ENCODE data around the gene SIVA1.

The SIVA1 gene

GRCh38 chr14:104771918-104772706 is 19.2 kb downstream of the SIVA1 start:
- DNase-seq (ENCODE audit: low read depth in 2 of 2) = no peak

- DNase-seq (ENCODE audit: low read depth in 2 of 2) = no peak
Observed at GRCh38 chr14:104772707-104773504, 20.0 kb downstream of the SIVA1 start.

DNA sequence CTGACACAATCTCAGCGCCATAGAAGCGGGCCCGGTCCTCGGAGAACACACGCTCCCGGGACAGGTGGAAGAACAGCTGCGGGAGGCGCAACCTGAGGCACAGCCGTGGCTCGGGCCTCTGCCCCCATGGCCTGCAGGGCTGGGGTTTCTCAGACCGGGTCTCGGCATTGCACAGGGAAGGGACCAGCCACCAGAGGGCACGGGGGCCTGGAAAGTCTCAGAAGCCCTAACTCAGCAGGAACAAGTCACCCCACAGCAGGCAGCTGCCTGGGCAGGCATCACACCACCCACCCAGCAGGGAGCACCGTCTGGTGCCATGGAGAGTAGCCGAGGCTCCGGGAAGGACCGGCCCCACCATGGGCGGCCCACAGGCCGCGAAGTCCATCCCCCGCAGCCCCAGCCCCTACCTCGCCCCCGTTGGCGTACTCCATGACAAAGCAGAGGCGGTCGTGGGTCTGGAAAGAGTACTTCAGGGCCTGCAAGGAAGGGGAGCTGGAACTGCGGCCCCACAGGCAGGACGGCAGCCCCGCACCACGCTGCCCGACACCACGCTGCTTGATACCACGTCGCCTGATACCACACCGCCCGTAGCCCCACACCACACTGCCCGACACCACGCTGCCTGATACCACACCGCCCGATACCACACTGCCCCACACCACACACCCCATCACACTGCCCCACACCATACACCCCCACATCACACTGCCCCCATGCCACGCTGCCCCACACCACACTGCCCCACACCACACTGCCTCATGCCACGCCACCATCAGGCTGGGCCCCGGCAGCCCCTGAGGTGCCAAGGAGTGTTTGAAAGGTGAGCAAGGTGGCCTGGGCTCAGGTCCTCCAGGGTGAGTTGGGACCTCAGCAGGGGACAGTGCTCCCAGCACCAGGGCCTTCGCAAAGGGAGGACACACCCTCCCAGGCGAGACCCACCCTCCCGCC is 20.8 kb downstream of the SIVA1 start:
- no peak for DNase-seq (ENCODE audit: low read depth in 2 of 2)

DNA sequence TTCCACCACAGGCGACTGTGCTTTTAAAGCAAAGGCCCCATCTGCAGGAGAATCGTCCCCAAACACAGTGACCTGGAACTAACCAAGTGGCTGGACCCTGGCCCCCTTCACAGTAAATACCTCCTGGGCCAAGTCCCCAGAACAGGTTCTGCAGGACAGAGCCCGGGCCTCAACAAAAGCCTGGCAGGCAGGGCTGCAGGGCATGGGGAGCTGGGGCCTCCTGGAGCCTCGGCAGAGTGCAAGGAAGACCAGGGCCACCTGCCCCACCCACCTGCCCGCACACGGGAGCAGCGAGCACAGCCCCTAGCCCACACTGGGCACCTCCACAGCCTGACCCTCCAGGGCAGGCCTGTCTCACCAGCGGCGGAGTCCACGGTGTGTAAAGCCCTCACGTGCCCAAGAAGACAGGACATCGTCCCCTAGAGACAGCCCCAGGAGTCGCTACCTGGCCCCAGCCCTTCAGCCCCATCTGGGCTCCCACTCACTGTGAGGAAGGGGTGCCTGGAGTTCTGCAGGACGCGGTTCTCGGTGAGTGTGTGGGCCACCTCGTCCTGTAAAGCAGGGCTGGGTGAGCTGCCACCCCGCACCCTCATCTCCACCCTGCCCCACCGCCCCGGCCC is 21.6 kb downstream of the SIVA1 start:
- DNase-seq (ENCODE audit: low read depth in 2 of 2) = no peak

DNA sequence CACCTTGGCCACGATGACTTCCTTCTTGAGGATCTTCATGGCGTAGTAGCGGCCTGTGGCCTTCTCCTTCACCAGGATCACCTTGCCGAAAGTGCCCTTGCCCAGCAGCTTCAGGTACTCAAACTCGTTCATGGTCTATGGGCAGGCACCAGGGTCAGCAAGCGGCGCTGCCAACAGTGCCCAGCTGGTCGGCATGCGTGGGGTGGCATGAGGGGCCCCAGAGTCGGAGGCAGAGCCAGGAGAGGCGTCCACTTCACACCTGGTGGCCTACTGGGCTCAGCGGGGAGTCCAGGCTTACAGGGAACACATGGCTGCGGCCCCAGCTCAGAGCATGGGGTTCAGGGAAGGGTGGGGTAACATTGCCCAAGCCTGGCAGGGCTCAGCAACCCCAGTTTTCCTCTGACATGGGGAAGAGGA is 22.1 kb downstream of the SIVA1 start:
- no peak for DNase-seq (ENCODE audit: low read depth in 2 of 2)

DNA sequence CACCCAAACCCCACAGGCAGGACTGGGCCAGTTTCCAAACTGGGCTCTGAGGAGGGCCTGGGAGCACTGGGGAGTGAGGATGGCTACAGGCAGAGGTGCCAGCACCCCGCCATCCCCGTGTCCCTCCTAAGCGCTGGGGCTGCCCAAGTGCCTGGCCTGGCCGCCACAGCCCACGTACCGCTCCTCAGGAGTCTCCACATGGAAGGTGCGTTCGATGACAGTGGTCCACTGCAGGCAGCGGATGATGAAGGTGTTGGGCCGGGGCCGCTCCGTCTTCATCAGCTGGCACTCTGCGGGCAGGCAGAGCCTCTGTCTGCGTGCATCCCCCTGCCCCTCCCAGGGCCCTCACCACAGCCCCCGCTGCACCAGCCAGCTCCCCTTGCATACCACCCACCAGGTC is 23.5 kb downstream of the SIVA1 start:
- no peak for DNase-seq (ENCODE audit: low read depth in 2 of 2)

DNA sequence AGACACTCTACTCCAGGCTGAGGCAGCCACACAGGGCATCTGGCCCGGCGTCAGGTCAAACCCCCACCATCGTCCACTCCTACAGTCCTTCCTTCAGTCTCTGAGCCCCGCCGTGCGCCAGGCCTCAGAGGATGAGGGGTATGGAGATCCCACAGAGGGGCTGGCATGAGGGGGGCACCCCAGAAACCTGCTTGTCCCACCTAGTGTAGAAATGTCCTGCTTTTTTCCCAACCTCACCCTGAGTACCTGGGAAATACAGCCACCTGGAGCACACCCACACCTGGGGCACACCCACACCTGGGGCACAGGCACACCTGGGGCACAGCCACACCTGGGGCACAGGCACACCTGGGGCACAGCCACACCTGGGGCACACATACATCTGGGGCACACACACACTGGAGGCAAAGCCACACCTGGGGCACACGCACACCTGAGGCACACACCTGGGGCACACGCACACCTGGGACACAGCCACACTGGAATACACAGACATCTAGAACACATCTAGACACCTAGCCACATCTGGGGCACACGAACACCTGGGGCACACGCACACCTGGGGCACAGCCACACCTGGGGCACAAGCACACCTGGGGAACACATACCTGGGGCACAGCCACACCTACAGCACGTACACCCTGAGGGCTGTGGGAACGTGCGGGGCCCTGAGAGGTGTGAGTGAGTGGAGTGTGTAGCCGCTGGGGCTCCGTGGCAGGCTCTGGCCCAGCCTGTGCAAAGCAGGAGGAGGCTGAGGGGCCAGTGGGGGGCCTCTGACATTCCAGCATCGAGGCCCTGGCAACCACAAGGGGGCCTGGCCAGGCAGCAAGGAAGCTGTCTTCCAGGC is 24.2 kb downstream of the SIVA1 start:
- DNase-seq (ENCODE audit: low read depth in 2 of 2) = no peak

- no peak for DNase-seq (ENCODE audit: low read depth in 2 of 2)
Observed at GRCh38 chr14:104777808-104778249, 24.9 kb downstream of the SIVA1 start.

DNA sequence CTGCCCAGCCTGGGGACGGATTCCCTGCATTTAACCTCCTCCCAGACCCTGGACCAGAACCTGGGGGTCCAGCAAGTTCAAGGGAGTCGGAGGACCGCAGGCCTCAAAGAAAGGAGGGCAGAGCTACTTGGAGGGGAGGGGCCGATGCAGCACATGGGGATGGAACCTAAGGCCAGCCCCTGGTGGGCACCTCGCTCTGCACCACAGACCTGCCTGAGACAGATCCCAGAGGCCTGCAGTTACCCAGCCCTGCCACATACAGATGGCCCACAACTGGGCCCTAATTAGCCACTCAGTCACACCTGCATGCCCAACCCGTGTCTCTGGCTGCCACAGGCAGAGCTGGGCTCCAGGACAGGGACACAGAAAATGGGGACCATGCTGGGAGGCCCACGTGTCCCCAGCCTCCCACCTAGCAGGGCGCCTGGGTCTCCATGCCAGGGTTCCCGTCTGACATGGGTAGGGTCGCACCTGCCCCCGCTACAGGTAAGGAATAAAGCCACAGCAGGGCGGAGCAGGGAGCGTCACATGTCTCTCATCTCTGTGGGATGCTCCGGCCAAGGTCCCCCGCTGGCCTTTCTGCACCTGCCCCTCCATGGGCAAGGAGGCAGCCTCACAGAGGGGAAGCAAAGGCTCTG is 25.9 kb downstream of the SIVA1 start:
- DNase-seq (ENCODE audit: low read depth in 2 of 2) = no peak

DNA sequence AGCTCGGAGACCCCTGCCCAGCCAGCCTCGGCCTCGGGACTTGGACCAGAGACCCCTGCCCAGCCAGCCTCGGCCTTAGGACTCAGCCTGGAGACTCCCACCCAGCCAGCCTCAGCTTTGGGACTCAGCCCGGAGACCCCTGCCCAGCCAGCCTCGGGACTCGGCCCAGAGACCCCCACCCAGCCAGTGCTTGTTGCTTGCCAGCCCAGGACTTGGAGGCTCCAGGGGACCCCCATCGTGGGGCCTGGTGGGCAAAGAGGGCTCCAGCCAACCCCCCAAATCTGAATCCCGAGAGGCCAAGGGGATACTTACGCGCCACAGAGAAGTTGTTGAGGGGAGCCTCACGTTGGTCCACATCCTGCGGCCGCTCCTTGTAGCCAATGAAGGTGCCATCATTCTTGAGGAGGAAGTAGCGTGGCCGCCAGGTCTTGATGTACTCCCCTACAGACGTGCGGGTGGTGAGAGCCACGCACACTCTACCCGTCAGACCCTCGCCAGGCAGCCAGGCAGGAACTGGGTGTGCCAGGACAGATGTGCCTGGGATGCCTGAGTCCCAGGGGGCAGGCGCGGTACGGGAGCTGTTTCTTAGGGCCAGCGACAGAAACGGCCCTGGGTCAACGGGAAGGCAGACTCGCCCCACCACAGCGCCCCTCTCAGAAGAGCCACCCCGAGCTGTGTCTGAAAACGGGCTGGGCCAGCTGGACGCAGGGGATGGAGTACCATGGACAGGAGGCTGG is 27.0 kb downstream of the SIVA1 start:
- DNase-seq (ENCODE audit: low read depth in 2 of 2) = no peak

DNA sequence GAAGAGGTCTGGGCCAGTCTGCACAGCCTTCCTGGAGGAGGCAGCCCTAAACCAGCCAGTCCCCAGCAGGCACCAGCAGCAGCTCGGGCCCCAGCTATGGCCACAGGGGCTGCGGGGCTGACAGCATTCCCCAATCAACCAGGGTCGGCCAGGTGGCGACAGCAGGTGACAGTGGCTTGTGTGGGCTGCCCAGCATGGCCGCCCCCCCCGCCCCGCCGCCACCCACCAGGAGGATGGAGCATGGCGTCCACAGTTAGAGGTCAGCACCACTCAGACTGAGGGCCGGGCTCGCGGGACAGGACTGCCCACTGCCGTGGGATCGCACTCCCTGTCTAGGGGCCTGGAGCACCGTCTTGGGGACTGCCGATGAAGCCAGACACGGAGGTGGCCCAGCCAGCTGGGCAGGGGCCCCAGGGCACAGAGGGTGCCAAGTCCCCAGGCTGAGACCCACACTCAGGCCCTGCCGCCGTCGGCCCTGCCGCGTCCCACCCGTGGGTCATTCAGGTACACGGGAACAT is 27.6 kb downstream of the SIVA1 start:
- DNase-seq (ENCODE audit: low read depth in 2 of 2) = no peak

DNA sequence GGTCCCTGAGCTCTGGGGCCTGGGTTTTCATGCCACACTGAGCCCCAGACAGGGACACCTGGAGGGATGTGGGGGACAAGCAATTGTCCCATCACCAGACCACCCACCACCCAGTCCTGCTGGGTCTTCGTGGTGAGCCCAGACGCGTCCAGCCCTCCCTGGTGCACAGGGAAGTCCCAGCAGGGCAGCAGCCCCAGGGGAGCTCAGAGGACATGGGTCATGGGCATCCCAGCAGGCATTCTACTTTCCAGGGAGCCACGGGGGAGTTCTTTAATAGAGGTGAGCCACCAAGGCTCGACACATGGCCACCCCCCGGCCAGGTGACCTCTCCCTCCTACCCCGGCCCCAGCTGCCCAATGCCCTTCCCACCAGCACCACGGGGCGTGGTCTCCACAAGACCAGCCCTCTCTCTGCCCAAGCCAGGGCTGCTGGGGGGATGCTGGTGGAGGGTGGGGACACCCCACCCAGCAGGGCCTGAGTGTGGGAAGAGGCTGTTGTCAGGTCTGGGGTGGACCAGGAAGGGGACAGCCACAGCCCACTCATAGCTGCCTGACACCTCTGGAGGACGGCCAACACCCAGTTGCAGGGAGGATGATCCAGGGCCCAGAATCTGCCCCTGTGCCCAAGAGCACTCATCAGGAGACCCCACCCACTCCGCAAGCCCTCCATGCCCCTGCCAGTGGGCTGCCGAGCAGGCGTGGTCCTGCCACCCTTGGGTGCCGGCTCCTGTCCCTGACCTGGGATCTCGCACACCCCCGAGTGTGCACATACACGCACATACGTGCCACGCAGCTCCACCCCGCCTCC is 28.5 kb downstream of the SIVA1 start:
- no peak for DNase-seq (ENCODE audit: low read depth in 2 of 2)

GRCh38 chr14:104782086-104782807 is 29.3 kb downstream of the SIVA1 start:
- no peak for DNase-seq (ENCODE audit: low read depth in 2 of 2)

- DNase-seq (ENCODE audit: low read depth in 2 of 2) = no peak
Observed at GRCh38 chr14:104782808-104783139, 29.8 kb downstream of the SIVA1 start.

DNA sequence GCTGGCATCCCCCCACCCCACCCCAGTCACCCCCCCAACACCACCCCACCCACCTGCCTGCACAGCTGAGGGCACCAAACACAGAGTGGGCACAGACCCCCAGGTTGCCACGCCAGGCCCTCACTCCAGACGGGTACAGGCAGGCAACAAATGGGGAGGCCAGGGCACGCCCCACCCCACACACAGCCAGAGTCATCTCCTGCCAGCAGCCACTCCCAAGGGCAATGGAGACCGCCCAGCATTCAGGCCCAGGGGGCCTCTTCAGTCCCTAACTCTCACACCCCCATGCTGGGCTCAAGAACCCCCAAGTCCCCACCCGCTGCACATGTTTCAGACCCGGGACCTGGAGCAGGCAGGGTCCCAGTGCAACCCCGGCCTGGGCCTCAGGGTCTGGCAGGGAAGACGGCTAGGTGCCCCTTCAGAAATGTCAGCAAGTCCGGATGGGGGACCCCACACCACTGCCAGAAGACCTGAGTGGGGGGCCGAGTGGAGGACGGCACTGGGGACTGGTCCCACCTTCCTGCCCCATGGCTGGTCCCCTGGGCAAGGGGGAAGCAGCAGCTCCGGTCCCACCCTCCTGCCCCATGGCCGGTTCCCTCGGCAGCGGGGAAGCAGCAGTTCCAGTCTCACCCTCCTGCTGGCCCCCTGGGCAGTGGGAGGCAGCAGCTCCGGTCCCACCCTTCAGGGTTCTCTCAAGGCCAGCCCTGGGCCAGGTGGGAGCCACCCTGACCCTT is 30.7 kb downstream of the SIVA1 start:
- DNase-seq (ENCODE audit: low read depth in 2 of 2) = no peak

DNA sequence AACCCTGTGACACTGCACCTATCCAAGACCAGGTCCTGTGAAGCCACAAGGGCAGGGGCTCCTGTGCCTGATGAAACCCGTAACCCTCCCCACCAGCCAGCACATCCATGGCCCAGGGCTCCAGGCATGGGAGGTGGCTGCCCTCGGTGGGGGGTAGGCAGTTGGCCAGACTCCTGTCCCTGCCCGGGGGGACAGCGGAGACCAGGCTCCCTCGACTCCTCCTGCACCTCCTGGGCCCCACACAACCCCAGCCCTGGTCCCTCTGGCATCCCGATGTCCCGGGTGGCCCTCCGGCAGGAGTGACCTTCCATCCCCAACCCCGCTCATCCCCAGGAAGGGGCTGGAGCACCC is 31.2 kb downstream of the SIVA1 start:
- DNase-seq (ENCODE audit: low read depth in 2 of 2) = no peak
